Coronary artery (tissue), 2 donors: ENCODE measurements around the gene ARID1B.

ENCODE experiments used
- DNase-seq: peaks from one replicate; pipeline ENCODE4 v3.0.0-alpha.2; 2017; ENCODE audit warnings: low spot score
- H3K27ac ChIP-seq, 2 donors: fragments of 200-600 bp; sonication (generic); one replicate each; pipeline ENCODE4 v1.5.1; 2016 to 2019
- H3K4me3 ChIP-seq: fragments of 200-600 bp; sonication (generic); 2 replicates; pipeline ENCODE4 v1.5.1; 2016; ENCODE audit warnings: mild to moderate bottlenecking, moderate library complexity
- TF ChIP-seq, protein P1 (sequence below): fragments of 200-600 bp; sonication (generic); IDR thresholded peaks from one replicate; pipeline ENCODE4 v1.5.1; 2019; ENCODE audit warnings: antibody characterized with exemption

Gene ARID1B

DNA sequence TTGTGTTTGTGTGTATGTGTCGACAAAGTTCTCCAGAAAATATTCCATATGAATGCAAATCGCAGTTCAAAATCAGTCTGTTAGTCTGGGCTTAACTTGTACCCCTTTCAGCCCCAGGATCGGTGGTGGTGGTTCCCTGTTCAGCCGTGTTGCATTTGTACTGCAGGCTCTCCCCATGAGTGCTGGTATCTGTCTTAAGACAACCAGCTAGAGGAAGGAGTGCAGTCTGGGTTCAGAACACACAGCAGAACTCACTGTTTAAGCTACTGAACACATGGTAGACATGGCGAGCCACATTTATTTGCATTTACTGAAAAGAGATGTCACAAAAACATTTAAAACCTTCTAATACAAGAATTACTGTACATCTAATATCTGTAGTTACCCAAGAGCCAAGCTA lies 192.1 kb downstream of the ARID1B start:
- Histone ChIP-seq H3K27ac (no peak overlapping the region), H3K4me3 (no peak overlapping the region)
- no peak for DNase-seq
- TF ChIP-seq, protein P1, sequence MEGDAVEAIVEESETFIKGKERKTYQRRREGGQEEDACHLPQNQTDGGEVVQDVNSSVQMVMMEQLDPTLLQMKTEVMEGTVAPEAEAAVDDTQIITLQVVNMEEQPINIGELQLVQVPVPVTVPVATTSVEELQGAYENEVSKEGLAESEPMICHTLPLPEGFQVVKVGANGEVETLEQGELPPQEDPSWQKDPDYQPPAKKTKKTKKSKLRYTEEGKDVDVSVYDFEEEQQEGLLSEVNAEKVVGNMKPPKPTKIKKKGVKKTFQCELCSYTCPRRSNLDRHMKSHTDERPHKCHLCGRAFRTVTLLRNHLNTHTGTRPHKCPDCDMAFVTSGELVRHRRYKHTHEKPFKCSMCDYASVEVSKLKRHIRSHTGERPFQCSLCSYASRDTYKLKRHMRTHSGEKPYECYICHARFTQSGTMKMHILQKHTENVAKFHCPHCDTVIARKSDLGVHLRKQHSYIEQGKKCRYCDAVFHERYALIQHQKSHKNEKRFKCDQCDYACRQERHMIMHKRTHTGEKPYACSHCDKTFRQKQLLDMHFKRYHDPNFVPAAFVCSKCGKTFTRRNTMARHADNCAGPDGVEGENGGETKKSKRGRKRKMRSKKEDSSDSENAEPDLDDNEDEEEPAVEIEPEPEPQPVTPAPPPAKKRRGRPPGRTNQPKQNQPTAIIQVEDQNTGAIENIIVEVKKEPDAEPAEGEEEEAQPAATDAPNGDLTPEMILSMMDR: no peak

DNA sequence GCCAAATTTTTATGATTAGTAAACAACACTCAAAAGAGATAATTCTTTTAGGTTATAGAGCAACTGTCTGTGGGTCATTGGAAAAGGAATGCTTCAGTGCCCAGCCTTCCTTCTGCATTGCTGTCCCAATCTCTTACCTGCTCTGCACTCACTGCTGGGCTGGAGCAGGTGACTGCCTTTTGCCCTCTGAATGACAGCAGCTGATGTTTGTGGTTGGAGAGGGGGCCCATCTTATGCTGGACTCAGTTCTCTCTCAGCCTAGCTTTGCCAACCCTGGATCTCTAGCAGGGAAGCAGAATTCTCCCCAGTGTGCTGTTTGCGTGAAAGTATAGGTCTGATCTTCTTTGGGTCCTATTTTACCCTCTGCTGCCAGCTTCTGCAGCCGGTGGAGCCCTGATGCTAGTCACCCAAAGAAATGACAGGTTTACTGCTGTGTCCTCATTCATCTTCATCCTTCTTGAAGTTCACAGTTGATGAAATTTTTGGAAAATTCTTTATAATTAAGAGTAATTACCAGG lies 193.5 kb downstream of the ARID1B start:
- Histone ChIP-seq H3K27ac (no peak overlapping the region), H3K4me3 (no peak overlapping the region)
- DNase-seq: no peak
- TF ChIP-seq, protein P1: no peak

DNA sequence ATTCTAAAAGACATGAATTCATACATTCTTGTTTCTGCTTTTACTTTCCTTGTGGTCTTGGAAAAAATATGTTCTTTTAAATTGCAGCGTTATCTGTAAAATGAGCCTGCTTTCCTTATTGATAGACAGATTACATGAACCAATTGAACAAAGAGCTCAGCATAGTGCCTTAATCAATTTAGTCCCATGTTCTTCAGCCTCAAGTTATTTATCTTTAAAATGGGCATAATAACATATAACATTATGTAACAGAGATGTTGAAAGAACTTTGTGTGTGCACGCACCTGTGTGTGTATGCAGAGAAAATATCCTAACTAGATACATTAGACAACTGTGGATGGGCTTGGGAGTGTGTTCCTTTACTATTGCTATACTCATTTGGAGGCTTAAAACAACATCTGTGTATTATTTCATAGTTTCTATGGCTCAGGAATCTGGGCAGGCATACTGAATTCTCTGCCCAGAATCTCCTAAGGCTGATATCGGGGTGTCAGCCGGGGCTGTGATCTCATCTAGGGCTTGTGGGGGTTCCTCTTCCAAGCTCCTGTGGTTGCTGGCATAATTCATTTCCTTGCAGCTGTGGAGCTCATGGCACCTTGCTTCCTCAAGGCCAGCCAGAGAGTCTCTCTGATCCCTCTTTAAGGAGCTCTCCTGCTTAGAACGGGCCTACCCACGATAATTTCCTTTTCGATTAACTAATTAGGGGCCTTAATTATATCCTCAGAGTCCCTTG lies 194.1 kb downstream of the ARID1B start:
- DNase-seq: no peak
- TF ChIP-seq, protein P1: no peak
- no peak overlapping the region for H3K27ac ChIP-seq

DNA sequence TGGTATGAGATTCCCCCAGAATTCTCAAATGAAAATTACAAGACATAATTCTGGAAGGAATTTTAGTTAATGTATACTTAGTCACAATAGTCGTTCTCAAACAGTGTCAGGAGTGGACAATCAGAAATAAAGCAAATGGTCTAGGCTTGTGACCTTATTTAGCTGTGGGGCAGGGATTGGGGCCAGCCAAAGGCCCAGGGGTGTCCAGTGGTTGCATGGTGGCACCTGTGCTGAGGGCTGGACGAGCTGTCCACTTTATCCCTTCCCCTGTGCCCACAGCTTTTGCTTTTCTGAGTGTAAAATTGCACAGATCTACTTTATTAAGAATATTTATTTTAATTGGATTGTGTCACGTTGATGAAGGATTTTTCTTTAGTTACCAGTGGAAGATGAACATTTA lies 195.0 kb downstream of the ARID1B start:
- Histone ChIP-seq H3K4me3 (no peak overlapping the region), H3K27ac (no peak overlapping the region)
- TF ChIP-seq, protein P1: no peak
- no peak for DNase-seq

More for the DNA sequence above, 194.1 kb downstream of the ARID1B start:
- H3K4me3 ChIP-seq: no peak overlapping the region

DNA sequence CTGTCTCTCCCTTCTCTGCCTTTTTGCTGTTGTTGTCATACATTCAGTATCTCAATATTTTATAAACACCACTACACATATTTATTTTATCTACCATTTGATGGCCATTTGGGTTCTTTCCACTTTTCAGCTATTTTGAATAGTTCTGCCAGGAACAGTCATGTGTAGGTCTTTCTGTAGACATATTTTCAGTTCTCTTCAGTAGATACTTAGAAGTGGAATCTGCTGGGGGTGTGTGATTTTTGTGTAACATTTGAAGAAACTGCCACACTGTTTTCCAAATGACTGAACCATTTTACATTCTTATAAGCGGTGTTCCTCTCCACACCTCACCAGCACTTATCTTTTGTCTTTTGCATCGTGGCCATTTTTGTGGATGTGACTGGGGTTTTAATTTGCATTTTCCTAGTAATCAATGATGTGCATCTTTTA lies 197.7 kb downstream of the ARID1B start:
- Histone ChIP-seq H3K4me3 (no peak overlapping the region), H3K27ac (no peak overlapping the region)
- TF ChIP-seq, protein P1: no peak
- DNase-seq: no peak

DNA sequence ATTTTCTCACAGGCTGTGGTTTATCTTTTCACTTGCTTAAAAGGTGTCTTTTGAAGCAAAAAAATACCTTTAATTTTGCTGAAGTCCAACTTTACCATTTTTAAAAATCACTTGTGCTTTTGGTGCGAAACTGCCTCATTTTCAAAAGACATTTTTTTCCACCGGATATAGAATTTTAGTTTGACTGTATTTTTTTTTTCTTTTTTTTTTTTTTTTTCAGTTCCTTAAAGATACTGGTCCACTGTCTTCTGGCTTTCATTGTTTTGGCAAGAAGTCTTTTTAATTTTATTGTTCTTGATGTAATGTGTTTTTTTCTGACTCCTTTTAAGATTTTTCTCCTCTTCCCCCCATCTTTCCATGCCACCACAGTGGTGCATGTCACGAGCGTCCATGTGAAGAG lies 198.2 kb downstream of the ARID1B start:
- DNase-seq: no peak
- TF ChIP-seq, protein P1: no peak
- Histone ChIP-seq H3K4me3 (no peak overlapping the region), H3K27ac (no peak overlapping the region)
